Neural progenitor cell (in vitro differentiated cells): ENCODE data around the gene ERMARD. TPM values are rescaled to one million over a fixed set of nuclear protein-coding genes. Genes with fewer than 3 reads are reported as not detected.

ENCODE experiments used
- DNase-seq: peaks from one replicate; pipeline ENCODE4 v3.0.0-alpha.2; 2016; ENCODE audit warnings: low spot score
- H2AFZ ChIP-seq: fragments of 200-600 bp; sonication (generic); replicated peaks from 2 replicates; pipeline ENCODE4 v1.6.1; 2016; ENCODE audit warnings: antibody characterized with exemption
- H3F3A ChIP-seq: fragments of 200-600 bp; sonication (generic); 2 replicates; pipeline ENCODE4 v1.6.1; 2016; ENCODE audit warnings: antibody characterized with exemption, low read depth
- H3K27ac ChIP-seq: fragments of 200-600 bp; sonication (generic); 2 replicates; pipeline ENCODE4 v1.5.1; 2016; ENCODE audit warnings: mild to moderate bottlenecking
- H3K27me3 ChIP-seq: fragments of 200-600 bp; sonication (generic); 2 replicates; pipeline ENCODE4 v1.6.1; 2016; ENCODE audit warnings: mild to moderate bottlenecking, moderate library complexity
- H3K36me3 ChIP-seq: fragments of 200-600 bp; sonication (generic); 2 replicates; pipeline ENCODE4 v1.5.1; 2016
- H3K4me1 ChIP-seq: fragments of 200-600 bp; sonication (generic); 2 replicates; pipeline ENCODE4 v1.6.1; 2016; ENCODE audit warnings: mixed run types
- H3K4me2 ChIP-seq: fragments of 200-600 bp; sonication (generic); 2 replicates; pipeline ENCODE4 v1.6.1; 2016
- H3K4me3 ChIP-seq: fragments of 200-600 bp; sonication (generic); 2 replicates; pipeline ENCODE4 v1.5.1; 2016
- H3K79me2 ChIP-seq: fragments of 200-600 bp; sonication (generic); 2 replicates; pipeline ENCODE4 v1.6.1; 2016; ENCODE audit warnings: low read depth
- H3K9ac ChIP-seq: fragments of 200-600 bp; sonication (generic); 2 replicates; pipeline ENCODE4 v1.6.1; 2016
- H3K9me3 ChIP-seq: fragments of 200-600 bp; sonication (generic); 2 replicates; pipeline ENCODE4 v1.5.1; 2016; ENCODE audit warnings: low read depth
- H4K20me1 ChIP-seq: fragments of 200-600 bp; sonication (generic); 2 replicates; pipeline ENCODE4 v1.6.1; 2016; ENCODE audit warnings: low read depth
- H3K27ac Mint-ChIP-seq: 3 replicates; pipeline ENCODE4 v1.8.0; 2021; ENCODE audit warnings: mixed read lengths
- H3K27me3 Mint-ChIP-seq: 2 replicates; pipeline ENCODE4 v1.8.0; 2022; ENCODE audit warnings: low read depth, mild to moderate bottlenecking, inconsistent platforms, moderate library complexity, mixed read lengths; ENCODE audit not compliant: insufficient read depth
- H3K36me3 Mint-ChIP-seq: 3 replicates; pipeline ENCODE4 v1.8.0; 2021; ENCODE audit warnings: mixed read lengths
- H3K4me1 Mint-ChIP-seq: 3 replicates; pipeline ENCODE4 v1.8.0; 2021; ENCODE audit warnings: mixed read lengths
- H3K4me3 Mint-ChIP-seq: 3 replicates; pipeline ENCODE4 v1.8.0; 2021; ENCODE audit warnings: mild to moderate bottlenecking, moderate library complexity, mixed read lengths
- H3K9me3 Mint-ChIP-seq: 3 replicates; pipeline ENCODE4 v1.8.0; 2020; ENCODE audit warnings: mixed read lengths
- EZH2 ChIP-seq: fragments of 200-600 bp; sonication (generic); IDR thresholded peaks from 2 replicates; pipeline ENCODE4 v1.6.1; 2017; ENCODE audit warnings: antibody characterized with exemption, mild to moderate bottlenecking, moderate library complexity
- EZH2phosphoT487 ChIP-seq: fragments of 200-600 bp; sonication (generic); IDR thresholded peaks from 2 replicates; pipeline ENCODE4 v1.6.1; 2017; ENCODE audit warnings: antibody characterized with exemption
- total RNA-seq: library from RNA; depleted of rRNA; stranded (reverse); fragments of >200 nt; gene quantifications from 2 replicates; pipeline ENCODE4 v1.2.3, GENCODE V29; 2015; ENCODE audit warnings: low replicate concordance
- TF ChIP-seq, protein P1 (sequence below): fragments of 200-600 bp; sonication (generic); IDR thresholded peaks from 2 replicates; pipeline ENCODE4 v1.5.1; 2017; ENCODE audit warnings: antibody characterized with exemption, mild to moderate bottlenecking

ERMARD gene
- total RNA-seq, 1 donor from 2014 or later, result 31.4 TPM

DNA sequence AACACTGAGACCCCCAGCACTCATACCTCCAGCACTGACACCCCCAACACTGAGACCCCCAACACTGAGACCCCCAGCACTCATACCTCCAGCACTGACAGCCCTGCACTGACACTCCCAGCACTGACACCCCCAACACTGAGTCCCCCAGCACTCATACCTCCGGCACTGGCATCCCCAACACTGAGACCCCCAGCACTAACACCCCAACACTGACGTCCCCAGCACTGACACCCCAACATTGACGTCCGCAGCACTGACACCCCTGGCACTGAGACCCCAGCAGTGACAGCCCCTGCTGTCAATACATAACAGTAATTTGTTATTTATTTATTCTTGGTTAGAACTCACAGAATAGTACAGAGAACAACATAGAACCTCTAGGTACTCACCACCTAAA lies 58.0 kb downstream of the ERMARD start:
- Histone ChIP-seq H4K20me1 (peaks cover 10% of the 10 kb centered on the region), H3K4me3 (no peak overlapping the region), H3K9me3 (no peaks in the 10 kb centered on the region), H3K4me1 (peaks cover 21% of the 10 kb centered on the region), H2AFZ (no peak overlapping the region), H3K4me2 (no peak overlapping the region), H3K27me3 (peaks cover 21% of the 10 kb centered on the region), H3K36me3 (no peaks in the 10 kb centered on the region), H3K79me2 (no peaks in the 10 kb centered on the region), H3K27ac (no peak overlapping the region), H3F3A (peaks cover 24% of the 10 kb centered on the region), H3K9ac (no peak overlapping the region)
- H3K27me3 Mint-ChIP-seq, result peaks cover 23% of the 10 kb centered on the region
- TF ChIP-seq, protein P1, sequence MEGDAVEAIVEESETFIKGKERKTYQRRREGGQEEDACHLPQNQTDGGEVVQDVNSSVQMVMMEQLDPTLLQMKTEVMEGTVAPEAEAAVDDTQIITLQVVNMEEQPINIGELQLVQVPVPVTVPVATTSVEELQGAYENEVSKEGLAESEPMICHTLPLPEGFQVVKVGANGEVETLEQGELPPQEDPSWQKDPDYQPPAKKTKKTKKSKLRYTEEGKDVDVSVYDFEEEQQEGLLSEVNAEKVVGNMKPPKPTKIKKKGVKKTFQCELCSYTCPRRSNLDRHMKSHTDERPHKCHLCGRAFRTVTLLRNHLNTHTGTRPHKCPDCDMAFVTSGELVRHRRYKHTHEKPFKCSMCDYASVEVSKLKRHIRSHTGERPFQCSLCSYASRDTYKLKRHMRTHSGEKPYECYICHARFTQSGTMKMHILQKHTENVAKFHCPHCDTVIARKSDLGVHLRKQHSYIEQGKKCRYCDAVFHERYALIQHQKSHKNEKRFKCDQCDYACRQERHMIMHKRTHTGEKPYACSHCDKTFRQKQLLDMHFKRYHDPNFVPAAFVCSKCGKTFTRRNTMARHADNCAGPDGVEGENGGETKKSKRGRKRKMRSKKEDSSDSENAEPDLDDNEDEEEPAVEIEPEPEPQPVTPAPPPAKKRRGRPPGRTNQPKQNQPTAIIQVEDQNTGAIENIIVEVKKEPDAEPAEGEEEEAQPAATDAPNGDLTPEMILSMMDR, result no peak
- TF ChIP-seq EZH2 (no peak), EZH2phosphoT487 (no peak)
- H3K27ac Mint-ChIP-seq, result no peak overlapping the region
- no peak for DNase-seq
- peaks cover 28% of the 10 kb centered on the region for H3K4me1 Mint-ChIP-seq
- peaks cover 7% of the 10 kb centered on the region for H3K9me3 Mint-ChIP-seq
- no peak overlapping the region for H3K4me3 Mint-ChIP-seq
- H3K36me3 Mint-ChIP-seq, result peaks cover 7% of the 10 kb centered on the region

DNA sequence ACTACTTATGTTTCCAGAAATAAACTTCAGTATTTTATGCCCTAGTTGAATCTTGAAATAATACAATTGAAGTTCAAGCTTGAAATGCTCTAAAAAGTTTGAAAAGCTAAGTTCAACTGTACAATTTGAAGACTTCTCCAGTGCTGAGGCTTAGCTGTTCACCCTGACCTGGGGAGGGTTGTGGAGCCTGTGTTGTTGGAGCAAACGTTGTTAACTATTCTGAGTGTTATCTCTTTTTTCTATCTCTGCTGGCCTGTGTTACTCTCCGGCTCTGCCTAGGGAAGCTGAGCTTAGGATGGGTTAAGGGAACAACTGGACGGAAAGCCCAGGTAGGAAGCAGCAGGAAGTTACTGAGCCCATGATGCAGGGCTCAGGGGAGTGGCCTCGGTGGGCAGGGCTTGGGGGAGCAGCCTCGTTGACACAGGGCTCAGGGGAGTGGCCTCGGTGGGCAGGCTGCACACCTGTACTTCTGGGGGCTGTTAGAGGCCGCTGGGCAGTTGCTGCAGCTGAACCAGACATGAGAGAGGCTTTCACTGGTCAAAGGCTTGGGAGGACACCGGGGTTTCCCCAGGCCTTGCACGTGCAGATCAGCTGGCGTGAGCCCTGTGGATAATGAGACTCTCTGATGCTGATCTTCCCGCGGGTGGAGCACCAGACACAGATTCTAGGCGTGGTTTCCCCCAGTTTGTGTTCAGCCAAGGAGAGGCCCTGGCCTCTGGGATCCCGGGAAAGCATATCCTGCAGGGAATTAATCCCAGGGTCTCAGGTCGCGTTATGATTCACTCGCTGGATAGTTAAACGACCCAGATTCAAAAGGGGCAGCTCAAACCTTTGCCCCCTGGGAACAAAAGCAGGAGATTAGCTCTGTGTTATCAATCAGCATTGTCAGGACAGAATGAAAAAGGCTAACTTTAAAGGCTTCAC lies 58.9 kb downstream of the ERMARD start:
- Histone ChIP-seq H3K27me3 (peaks cover 19% of the 10 kb centered on the region), H3K27ac (peak overlapping the region; percentile 53), H3K9ac (no peak overlapping the region), H3K36me3 (no peaks in the 10 kb centered on the region), H3K4me3 (peak overlapping the region; percentile 2), H3K4me1 (peaks cover 21% of the 10 kb centered on the region), H3F3A (peaks cover 24% of the 10 kb centered on the region), H4K20me1 (peaks cover 10% of the 10 kb centered on the region), H3K79me2 (no peaks in the 10 kb centered on the region), H2AFZ (no peak overlapping the region), H3K4me2 (peak overlapping the region; percentile 64), H3K9me3 (peaks cover 4% of the 10 kb centered on the region)
- H3K27me3 Mint-ChIP-seq, result peaks cover 23% of the 10 kb centered on the region
- peaks cover 11% of the 10 kb centered on the region for H3K36me3 Mint-ChIP-seq
- DNase-seq, result peak; percentile 79
- H3K4me3 Mint-ChIP-seq, result peak overlapping the region; percentile 12
- H3K4me1 Mint-ChIP-seq, result peaks cover 28% of the 10 kb centered on the region
- peak overlapping the region; percentile 74 for H3K27ac Mint-ChIP-seq
- TF ChIP-seq, protein P1, result no peak
- TF ChIP-seq EZH2 (no peak), EZH2phosphoT487 (no peak)
- peaks cover 13% of the 10 kb centered on the region for H3K9me3 Mint-ChIP-seq

DNA sequence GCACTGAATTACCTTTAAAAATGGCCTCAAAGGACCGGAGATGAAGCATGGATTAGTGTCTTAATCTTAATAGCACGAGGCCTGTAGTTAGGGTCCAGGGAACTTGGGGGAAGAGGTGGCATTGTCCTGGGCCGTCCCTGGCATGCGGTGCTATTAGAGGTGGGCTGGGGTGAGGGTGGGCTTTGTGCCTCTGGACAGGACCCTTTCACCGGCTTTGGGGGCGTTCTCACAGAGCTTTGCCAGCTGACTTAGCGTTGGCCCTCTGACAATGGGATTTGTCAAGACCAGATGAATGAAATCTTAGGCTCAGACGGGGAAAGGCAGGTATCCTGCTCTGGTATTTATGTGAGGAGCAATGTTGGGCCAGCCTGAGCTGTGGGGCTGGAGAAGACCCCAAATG lies 59.6 kb downstream of the ERMARD start:
- H3K4me2 ChIP-seq, result peak overlapping the region; percentile 64
- H3F3A ChIP-seq, result peaks cover 24% of the 10 kb centered on the region
- peaks cover 11% of the 10 kb centered on the region for H3K36me3 Mint-ChIP-seq
- H3K4me1 Mint-ChIP-seq, result peaks cover 28% of the 10 kb centered on the region
- no peak overlapping the region for H3K27ac Mint-ChIP-seq
- H3K79me2 ChIP-seq, result no peaks in the 10 kb centered on the region
- peaks cover 21% of the 10 kb centered on the region for H3K4me1 ChIP-seq
- peak overlapping the region; percentile 53 for H3K27ac ChIP-seq
- no peaks in the 10 kb centered on the region for H3K36me3 ChIP-seq
- no peak overlapping the region for H3K4me3 ChIP-seq
- H3K9me3 Mint-ChIP-seq, result peaks cover 20% of the 10 kb centered on the region
- TF ChIP-seq EZH2, result no peak
- TF ChIP-seq EZH2phosphoT487, result no peak
- TF ChIP-seq, protein P1, result no peak
- H3K4me3 Mint-ChIP-seq, result peak overlapping the region; percentile 11
- peaks cover 18% of the 10 kb centered on the region for H3K27me3 Mint-ChIP-seq
- H3K27me3 ChIP-seq, result peaks cover 12% of the 10 kb centered on the region
- DNase-seq, result peak; percentile 51
- H4K20me1 ChIP-seq, result peaks cover 10% of the 10 kb centered on the region
- H2AFZ ChIP-seq, result no peak overlapping the region
- no peak overlapping the region for H3K9ac ChIP-seq
- peaks cover 11% of the 10 kb centered on the region for H3K9me3 ChIP-seq
